Tibial nerve (tissue), 4 donors: ENCODE data around the gene ENDOV. TPM values are rescaled to one million over a fixed set of nuclear protein-coding genes. Genes with fewer than 3 reads are reported as not detected.
A peak's percentile ranks its signal among the peaks of the same experiment; 100 is the strongest.

Experiments used
- DNase-seq, 2 donors: peaks; one replicate each; pipeline ENCODE4 v3.0.0-alpha.2; 2019; ENCODE audit warnings: low spot score in 2 of 2
- H3K27ac ChIP-seq, 4 donors: fragments of 200-600 bp; sonication (generic) in 3 of 4; one replicate each; pipeline ENCODE4 v1.5.1; 2017 to 2019; ENCODE audit warnings: mild to moderate bottlenecking in 1 of 4
- H3K27me3 ChIP-seq, 2 donors: fragments of 200-600 bp; sonication (generic) in 1 of 2; one replicate each; pipeline versions ENCODE4 v1.5.1 to v1.6.0; 2017 to 2019
- H3K36me3 ChIP-seq, 3 donors: fragments of 200-600 bp; sonication (generic); one replicate each; pipeline ENCODE4 v1.5.1; 2018 to 2019
- H3K4me1 ChIP-seq, 4 donors: fragments of 200-600 bp; sonication (generic) in 3 of 4; one replicate each; pipeline ENCODE4 v1.5.1; 2017 to 2019
- H3K4me3 ChIP-seq, 4 donors: fragments of 200-600 bp; sonication (generic) in 3 of 4; one replicate each; pipeline ENCODE4 v1.5.1; 2017 to 2019; ENCODE audit warnings: mild to moderate bottlenecking in 1 of 4, moderate library complexity in 1 of 4
- H3K9me3 ChIP-seq, 4 donors: fragments of 200-600 bp; sonication (generic) in 3 of 4; one replicate each; pipeline ENCODE4 v1.5.1; 2017 to 2019
- CTCF ChIP-seq, 5 experiments: fragments of 200-600 bp in 3 of 5; fragments of 450-650 bp in 2 of 5; sonication (generic) in 3 of 5; IDR thresholded peaks; one replicate each; pipeline ENCODE4 v1.5.1; 2016 to 2019; ENCODE audit warnings: antibody characterized with exemption in 5 of 5, mild to moderate bottlenecking in 3 of 5, moderate library complexity in 2 of 5
- EP300 ChIP-seq, 2 donors: sonication (generic); formaldehyde crosslinking; IDR thresholded peaks; one replicate each; pipeline ENCODE4 v1.6.1; 2017; ENCODE audit warnings: antibody characterized with exemption in 2 of 2, mild to moderate bottlenecking in 1 of 2
- POLR2A ChIP-seq, 2 donors: fragments of 450-650 bp; IDR thresholded peaks; one replicate each; pipeline ENCODE4 v1.6.1; 2017; ENCODE audit warnings: antibody characterized with exemption in 2 of 2, mild to moderate bottlenecking in 2 of 2, moderate library complexity in 2 of 2
- WGBS, 2 donors: methylation state at CpG; one replicate each; pipeline ENCODE4 v1.1.5; 2018; 5-methylcytosine and 5-hydroxymethylcytosine counted together
- total RNA-seq, 4 donors: library from RNA; depleted of rRNA; stranded (reverse); fragments of >200 nt; gene quantifications; one replicate each; pipeline ENCODE4 v1.1.0, GENCODE V29; 2016

Gene ENDOV
- total RNA-seq, 4 donors from 2014 or later: 9.8 to 30.3 (median 16.6) TPM

- Histone ChIP-seq H3K9me3 (no peaks in the 10 kb centered on the region), H3K36me3 (peaks cover 0 to 44% (median 0%) of the 10 kb centered on the region in 3 donors), H3K27me3 (no peaks in the 10 kb centered on the region), H3K4me1 (peaks cover 0 to 28% (median 12%) of the 10 kb centered on the region in 4 donors), H3K27ac (no peak overlapping the region), H3K4me3 (no peak overlapping the region)
- WGBS, 2 donors: 85% methylated on average over 10 to 11 of the region's 11 CpGs
- TF ChIP-seq POLR2A (IDR thresholded peaks at IDR 0.05): no peak
- TF ChIP-seq CTCF (IDR thresholded peaks at IDR 0.05): no peak
- TF ChIP-seq EP300 (IDR thresholded peaks at IDR 0.05): no peak
- DNase-seq: no peak
Measured at GRCh38 chr17:80419255-80419654, 4.3 kb downstream of the ENDOV start.

GRCh38 chr17:80421381-80422090, 6.6 kb downstream of the ENDOV start:
- no peak for TF ChIP-seq EP300 (IDR thresholded peaks at IDR 0.05)
- TF ChIP-seq POLR2A (IDR thresholded peaks at IDR 0.05): no peak
- H3K4me3 ChIP-seq: no peak overlapping the region
- DNase-seq: no peak
- 76 to 80% methylated on average over 18 to 19 of the region's 20 CpGs for WGBS, 2 donors
- H3K4me1 ChIP-seq: peaks cover 0 to 16% (median under 1%) of the 10 kb centered on the region in 4 donors
- no peaks in the 10 kb centered on the region for H3K27me3 ChIP-seq
- H3K36me3 ChIP-seq: peaks cover 0 to 56% (median 0%) of the 10 kb centered on the region in 3 donors
- no peaks in the 10 kb centered on the region for H3K9me3 ChIP-seq
- H3K27ac ChIP-seq: no peak overlapping the region

GRCh38 chr17:80422276-80422675, 7.3 kb downstream of the ENDOV start:
- Histone ChIP-seq H3K4me3 (no peak overlapping the region), H3K4me1 (peaks cover 0 to 16% (median 3%) of the 10 kb centered on the region in 4 donors), H3K27ac (no peak overlapping the region), H3K9me3 (no peaks in the 10 kb centered on the region), H3K27me3 (no peaks in the 10 kb centered on the region), H3K36me3 (peaks cover 0 to 53% (median 0%) of the 10 kb centered on the region in 3 donors)
- TF ChIP-seq EP300 (IDR thresholded peaks at IDR 0.05): no peak
- WGBS, 2 donors: 81 to 89% methylated on average over 18 of the region's 18 CpGs
- no peak for DNase-seq

GRCh38 chr17:80422981-80423380, 8.0 kb downstream of the ENDOV start:
- Histone ChIP-seq H3K9me3 (no peaks in the 10 kb centered on the region), H3K4me3 (no peak overlapping the region), H3K36me3 (peaks cover 0 to 53% (median 0%) of the 10 kb centered on the region in 3 donors), H3K27ac (no peak overlapping the region), H3K4me1 (peaks cover 0 to 9% (median 3%) of the 10 kb centered on the region in 4 donors), H3K27me3 (no peaks in the 10 kb centered on the region)
- no peak for DNase-seq
- TF ChIP-seq CTCF (IDR thresholded peaks at IDR 0.05) (no peak), EP300 (IDR thresholded peaks at IDR 0.05) (peak in 1 of 2 donors; percentile 6)
- 60 to 81% methylated on average over 13 to 18 of the region's 20 CpGs for WGBS, 2 donors

GRCh38 chr17:80423536-80424225, 8.7 kb downstream of the ENDOV start:
- H3K27me3 ChIP-seq: no peaks in the 10 kb centered on the region
- no peak for TF ChIP-seq EP300 (IDR thresholded peaks at IDR 0.05)
- no peak for TF ChIP-seq CTCF (IDR thresholded peaks at IDR 0.05)
- TF ChIP-seq POLR2A (IDR thresholded peaks at IDR 0.05): no peak
- H3K27ac ChIP-seq: no peak overlapping the region
- H3K9me3 ChIP-seq: no peaks in the 10 kb centered on the region
- no peak overlapping the region for H3K4me3 ChIP-seq
- peaks cover 0 to 9% (median 3%) of the 10 kb centered on the region in 4 donors for H3K4me1 ChIP-seq
- WGBS, 2 donors: 69 to 80% methylated on average over 12 of the region's 13 CpGs
- no peak for DNase-seq
- H3K36me3 ChIP-seq: peaks cover 0 to 53% (median 0%) of the 10 kb centered on the region in 3 donors

GRCh38 chr17:80424261-80424660, 9.3 kb downstream of the ENDOV start:
- TF ChIP-seq EP300 (IDR thresholded peaks at IDR 0.05) (no peak), CTCF (IDR thresholded peaks at IDR 0.05) (no peak), POLR2A (IDR thresholded peaks at IDR 0.05) (no peak)
- 83 to 87% methylated on average over 7 to 8 of the region's 8 CpGs for WGBS, 2 donors
- H3K27me3 ChIP-seq: no peaks in the 10 kb centered on the region
- peaks cover 0 to 55% (median 0%) of the 10 kb centered on the region in 3 donors for H3K36me3 ChIP-seq
- peaks cover 0 to 9% (median 3%) of the 10 kb centered on the region in 4 donors for H3K4me1 ChIP-seq
- H3K27ac ChIP-seq: no peak overlapping the region
- no peak for DNase-seq
- H3K9me3 ChIP-seq: no peaks in the 10 kb centered on the region
- H3K4me3 ChIP-seq: no peak overlapping the region
